Pancreas (tissue), 10 donors: ENCODE measurements around the gene KCNJ14. TPM values are rescaled to one million over a fixed set of nuclear protein-coding genes. Genes with fewer than 3 reads are reported as not detected.

Source experiments
- ATAC-seq, 4 donors: fragments of 200-7000 bp; cut with Tn5 transposase; one replicate each; pipeline versions ENCODE4 v1.8.0 to v1.9.1; 2020; ENCODE audit warnings: mild to moderate bottlenecking in 4 of 4, moderate library complexity in 4 of 4
- DNase-seq, 6 donors: peaks; one replicate each; pipeline ENCODE4 v3.0.0-alpha.2; 2020
- FAIRE-seq: peaks from 2 replicates; lab custom pipeline; 2012; peaks lifted over from hg19 to GRCh38; lab: Jason Lieb, UNC
- H3K27ac ChIP-seq, 4 donors: fragments of 200-600 bp; sonication (generic); 1 replicate in 3 of 4; 2 replicates in 1 of 4; pipeline versions ENCODE4 v1.5.0 to v1.8.0; 2020
- H3K27me3 ChIP-seq, 4 donors: fragments of 200-600 bp; one replicate each; pipeline ENCODE4 v1.8.0; 2021
- H3K36me3 ChIP-seq, 3 donors: fragments of 200-600 bp; sonication (generic) in 1 of 3; one replicate each; pipeline versions ENCODE4 v1.5.0 to v1.8.0; 2020 to 2021
- H3K4me1 ChIP-seq, 3 donors: fragments of 200-600 bp; one replicate each; pipeline ENCODE4 v1.8.0; 2021
- H3K4me3 ChIP-seq, 4 donors: fragments of 200-600 bp; sonication (generic) in 2 of 4; one replicate each; pipeline versions ENCODE4 v1.5.0 to v1.8.0; 2020 to 2021
- H3K9me3 ChIP-seq, 4 donors: fragments of 200-600 bp; one replicate each; pipeline ENCODE4 v1.8.0; 2021
- CTCF ChIP-seq, 4 donors: fragments of 200-600 bp; sonication (generic) in 3 of 4; IDR thresholded peaks; one replicate each; pipeline versions ENCODE4 v1.5.0 to v1.8.0; 2021; ENCODE audit warnings: antibody characterized with exemption in 4 of 4
- WGBS, 2 donors: extraction: QIAGEN DNeasy Blood & Tissue Kit; methylation state at CpG; one replicate each; pipeline ENCODE4 v1.1.7; 2013; 5-methylcytosine and 5-hydroxymethylcytosine counted together
- intact Hi-C, 3 donors: fragments of 100-400 bp; cut with DNase I; formaldehyde crosslinking; loops; one replicate each; pipeline versions ENCODE4 v1.11.1 to v1.14.2; 2022
- polyA plus RNA-seq, 2 donors: library from polyadenylated mRNA; stranded (reverse); fragments of 200-250 nt; gene quantifications; one replicate each; pipeline ENCODE4 v1.2.3, GENCODE V29; 2013
- total RNA-seq, 6 donors: library from RNA; stranded (reverse); fragmentation: NEBNext Ultra II Directional in 4 of 6; extraction: Animal tissue kit (Norgen Biotek cat#: 25700) in 4 of 6; gene quantifications; one replicate each; pipeline versions ENCODE4 v1.2.1 to v1.2.4, GENCODE V29; 2021 to 2023
- donor health status: healthy with polysubstance abuse.
- donor health status: DM: no; HTN: no; CAD: no; lungs with moderate emphysema.
- donor health status: DM: no; HTN: no; CAD: no.
- donor health status: control.
- donor health status: control.
- donor health status: Bipolar disorder and iron deficiency.
- donor health status: DM: yes; HTN: yes; CAD: no.
- donor health status: DM: no; HTN: no; CAD: no.
- donor health status: DM: no; HTN: no; CAD: no.
- donor health status: DM: yes; HTN: yes; CAD: no.

KCNJ14 gene
- total and polyA plus RNA-seq, 8 donors = 0.20 to 0.59 (median 0.42) TPM

GRCh38 chr19:48478339-48479256 lies 23.2 kb downstream of the KCNJ14 start:
- no peak for TF ChIP-seq CTCF (IDR thresholded peaks at IDR 0.05)
- Histone ChIP-seq H3K9me3 (no peaks in the 10 kb centered on the region), H3K27ac (no peak overlapping the region), H3K4me1 (peaks cover 0 to 6% (median 3%) of the 10 kb centered on the region in 3 donors), H3K36me3 (peaks cover 3 to 33% (median 17%) of the 10 kb centered on the region in 3 donors), H3K27me3 (no peaks in the 10 kb centered on the region), H3K4me3 (no peak overlapping the region)
- no peak for ATAC-seq
- peak in 1 of 6 donors; percentile 74 for DNase-seq
- WGBS, 2 donors = 86 to 88% methylated on average over 22 to 29 of the region's 29 CpGs
- FAIRE-seq = no peak
- intact Hi-C loops = no loop called here

- TF ChIP-seq CTCF (IDR thresholded peaks at IDR 0.05) = no peak
- WGBS, 2 donors = 72 to 77% methylated on average over 7 of the region's 7 CpGs
- intact Hi-C loops = no loop called here
- no peaks in the 10 kb centered on the region for H3K27me3 ChIP-seq
- H3K9me3 ChIP-seq = no peaks in the 10 kb centered on the region
- peaks cover 0 to 6% (median 3%) of the 10 kb centered on the region in 3 donors for H3K4me1 ChIP-seq
- ATAC-seq (peak in 2 of 4 donors; percentile 6 to 8), FAIRE-seq (no peak), DNase-seq (no peak)
- H3K27ac ChIP-seq = peak overlapping the region in 1 of 4 donors; percentile 37
- H3K4me3 ChIP-seq = no peak overlapping the region
- H3K36me3 ChIP-seq = peaks cover 3 to 23% (median 10%) of the 10 kb centered on the region in 3 donors
Observed at GRCh38 chr19:48479686-48480085, 24.3 kb downstream of the KCNJ14 start.

GRCh38 chr19:48480183-48480557 lies 24.8 kb downstream of the KCNJ14 start:
- Histone ChIP-seq H3K27me3 (no peaks in the 10 kb centered on the region), H3K36me3 (peaks cover 3 to 19% (median 5%) of the 10 kb centered on the region in 3 donors), H3K4me3 (peak overlapping the region; percentile 31 to 60 (median 42)), H3K27ac (peak overlapping the region; percentile 15 to 65 (median 44)), H3K9me3 (no peaks in the 10 kb centered on the region), H3K4me1 (peaks cover 0 to 6% (median 3%) of the 10 kb centered on the region in 3 donors)
- no peak for FAIRE-seq
- peak in 4 of 6 donors; percentile 66 to 87 (median 76) for DNase-seq
- WGBS, 2 donors = 26 to 32% methylated on average over 32 of the region's 32 CpGs
- intact Hi-C loops = no loop called here
- ATAC-seq = peak; percentile 73 to 87 (median 79)
- no peak for TF ChIP-seq CTCF (IDR thresholded peaks at IDR 0.05)

GRCh38 chr19:48480558-48481500 lies 25.5 kb downstream of the KCNJ14 start:
- FAIRE-seq = no peak
- Histone ChIP-seq H3K27me3 (no peaks in the 10 kb centered on the region), H3K4me1 (peaks cover 0 to 6% (median 3%) of the 10 kb centered on the region in 3 donors), H3K36me3 (peaks cover 0 to 12% (median 3%) of the 10 kb centered on the region in 3 donors), H3K4me3 (peak overlapping the region; percentile 31 to 60 (median 42)), H3K9me3 (no peaks in the 10 kb centered on the region), H3K27ac (peak overlapping the region; percentile 15 to 65 (median 44))
- 25 to 30% methylated on average over 51 to 52 of the region's 52 CpGs for WGBS, 2 donors
- peak; percentile 50 to 82 (median 71) for ATAC-seq
- peak in 2 of 6 donors; percentile 81 for DNase-seq
- no peak for TF ChIP-seq CTCF (IDR thresholded peaks at IDR 0.05)
- intact Hi-C loops = no loop called here
